H1 (cell line): ENCODE data around the gene MRPL9. TPM values are rescaled to one million over a fixed set of nuclear protein-coding genes. Genes with fewer than 3 reads are reported as not detected.
A peak's percentile ranks its signal among the peaks of the same experiment; 100 is the strongest.

Source experiments
- CTCF ChIA-PET: fragments of 300-600 bp; sonication (Branson Sonifier 250); formaldehyde crosslinking; loops from one replicate; lab custom pipeline; 2021; ENCODE audit not compliant: partially characterized antibody; lab: Charles Lee
- POLR2A ChIA-PET: fragments of 300-600 bp; sonication (Branson Sonifier 250); formaldehyde crosslinking; loops from one replicate; lab custom pipeline; 2021; ENCODE audit warnings: inconsistent platforms; ENCODE audit not compliant: partially characterized antibody; lab: Charles Lee
- DNase-seq, 2 experiments: peaks; one replicate each; pipeline versions ENCODE4 v3.0.0 to v3.0.0-alpha.2; 2010 to 2022; ENCODE audit warnings: low spot score in 2 of 2, low read depth in 1 of 2, mixed read lengths in 1 of 2
- FAIRE-seq: peaks from 2 replicates; lab custom pipeline; 2011; peaks lifted over from hg19 to GRCh38; lab: Jason Lieb, UNC
- H2AFZ ChIP-seq: 2 replicates; pipeline ENCODE4 v1.8.1; 2012; ENCODE audit warnings: low read length, inconsistent platforms
- H2AK5ac ChIP-seq: 2 replicates; pipeline ENCODE4 v1.6.1; 2013; ENCODE audit warnings: low read depth, low read length
- H2BK120ac ChIP-seq: replicated peaks from 2 replicates; pipeline ENCODE3; 2013; ENCODE audit warnings: low read depth, low read length, inconsistent platforms
- H2BK12ac ChIP-seq: 2 replicates; pipeline ENCODE4 v1.6.1; 2013; ENCODE audit warnings: low read depth, low read length
- H2BK15ac ChIP-seq: 2 replicates; pipeline ENCODE4 v1.6.1; 2013; ENCODE audit warnings: low read length
- H2BK20ac ChIP-seq: 2 replicates; pipeline ENCODE4 v1.6.1; 2013; ENCODE audit warnings: low read length
- H2BK5ac ChIP-seq: 2 replicates; pipeline ENCODE4 v1.6.1; 2013; ENCODE audit warnings: low read depth, low read length
- H3K14ac ChIP-seq: 2 replicates; pipeline ENCODE4 v1.6.1; 2013; ENCODE audit warnings: inconsistent platforms; ENCODE audit not compliant: insufficient read length
- H3K18ac ChIP-seq: 2 replicates; pipeline ENCODE4 v1.6.1; 2013; ENCODE audit warnings: low read length; ENCODE audit errors: extremely low read depth
- H3K23ac ChIP-seq: 2 replicates; pipeline ENCODE4 v1.6.1; 2013; ENCODE audit warnings: inconsistent platforms; ENCODE audit not compliant: insufficient read length
- H3K23me2 ChIP-seq: 2 replicates; pipeline ENCODE4 v1.6.1; 2013; ENCODE audit warnings: low read depth, low read length
- H3K27ac ChIP-seq: 2 replicates; pipeline ENCODE4 v1.6.1; 2011; ENCODE audit warnings: low read depth, low read length, inconsistent platforms
- H3K27me3 ChIP-seq, 4 experiments: replicated peaks in 1 of 4; 1 replicate in 1 of 4; 2 replicates in 3 of 4; pipeline versions ENCODE4 v1.6.1 to v1.8.1; 2011 to 2013; ENCODE audit warnings: low read length in 3 of 4, mild to moderate bottlenecking in 3 of 4, inconsistent platforms in 2 of 4, mixed read lengths in 2 of 4, moderate library complexity in 1 of 4; ENCODE audit not compliant: control insufficient read depth in 3 of 4, insufficient read depth in 3 of 4; ENCODE audit errors: extremely low read depth in 1 of 4
- H3K36me3 ChIP-seq, 4 experiments: 2 replicates each; pipeline versions ENCODE4 v1.6.1 to v1.8.1; 2011 to 2013; ENCODE audit warnings: mild to moderate bottlenecking in 4 of 4, low read length in 3 of 4, moderate library complexity in 2 of 4, control low read depth in 1 of 4, inconsistent platforms in 1 of 4; ENCODE audit not compliant: insufficient read depth in 4 of 4, control insufficient read depth in 2 of 4
- H3K4ac ChIP-seq: replicated peaks from 2 replicates; pipeline ENCODE3; 2013; ENCODE audit warnings: low read length, low read depth, mixed read lengths, inconsistent platforms; ENCODE audit not compliant: insufficient read length
- H3K4me1 ChIP-seq, 4 experiments: replicated peaks in 1 of 4; 1 replicate in 1 of 4; 2 replicates in 3 of 4; pipeline versions ENCODE4 v1.6.1 to v1.8.1; 2011 to 2013; ENCODE audit warnings: low read length in 3 of 4, inconsistent platforms in 2 of 4, mixed read lengths in 1 of 4; ENCODE audit not compliant: insufficient read depth in 4 of 4, control insufficient read depth in 3 of 4
- H3K4me2 ChIP-seq, 2 experiments: 2 replicates each; pipeline versions ENCODE4 v1.6.1 to v1.8.1; 2011 to 2013; ENCODE audit warnings: low read depth in 2 of 2, low read length in 2 of 2, control low read depth in 1 of 2, inconsistent platforms in 1 of 2, mild to moderate bottlenecking in 1 of 2; ENCODE audit not compliant: insufficient read depth in 1 of 2
- H3K4me3 ChIP-seq, 4 experiments: fragments of 200-600, 300-600 bp in 1 of 4; sonication (generic), shearing (Covaris generic), sonication (Bioruptor Twin) in 1 of 4; 2 replicates each; pipeline versions ENCODE4 v1.5.1 to v1.8.1; 2011 to 2016; ENCODE audit warnings: low read length in 4 of 4, low read depth in 3 of 4, control low read depth in 2 of 4, inconsistent platforms in 2 of 4, mild to moderate bottlenecking in 2 of 4, mixed read lengths in 1 of 4, moderate library complexity in 1 of 4; ENCODE audit not compliant: insufficient read depth in 2 of 4; ENCODE audit errors: extremely low read depth in 1 of 4
- H3K56ac ChIP-seq: replicated peaks from 2 replicates; pipeline ENCODE3; 2013; ENCODE audit warnings: low read depth, mild to moderate bottlenecking, mixed read lengths, low read length, inconsistent platforms; ENCODE audit not compliant: insufficient read length
- H3K79me1 ChIP-seq: 2 replicates; pipeline ENCODE4 v1.6.1; 2013; ENCODE audit warnings: low read depth, low read length, control low read depth
- H3K79me2 ChIP-seq, 2 experiments: 2 replicates each; pipeline versions ENCODE4 v1.6.1 to v1.8.1; 2012 to 2013; ENCODE audit warnings: low read length in 2 of 2, mild to moderate bottlenecking in 2 of 2, inconsistent platforms in 1 of 2; ENCODE audit not compliant: insufficient read depth in 2 of 2, control insufficient read depth in 1 of 2
- H3K9ac ChIP-seq, 4 experiments: replicated peaks in 1 of 4; 1 replicate in 1 of 4; 2 replicates in 3 of 4; pipeline versions ENCODE4 v1.6.1 to v1.8.1; 2011 to 2013; ENCODE audit warnings: low read depth in 3 of 4, low read length in 3 of 4, control low read depth in 2 of 4, mild to moderate bottlenecking in 2 of 4, moderate library complexity in 2 of 4, inconsistent platforms in 1 of 4; ENCODE audit errors: extremely low read depth in 1 of 4
- H3K9me3 ChIP-seq, 2 experiments: 2 replicates each; pipeline versions ENCODE4 v1.6.1 to v1.8.1; 2012 to 2013; ENCODE audit warnings: mild to moderate bottlenecking in 2 of 2, moderate library complexity in 2 of 2, control low read depth in 1 of 2, inconsistent platforms in 1 of 2, low read depth in 1 of 2, low read length in 1 of 2, mixed read lengths in 1 of 2; ENCODE audit not compliant: insufficient read depth in 2 of 2
- H4K20me1 ChIP-seq, 2 experiments: replicated peaks in 1 of 2; 2 replicates each; pipeline versions ENCODE3 to v1.8.1; 2011 to 2013; ENCODE audit warnings: inconsistent platforms in 2 of 2, low read length in 2 of 2, mild to moderate bottlenecking in 1 of 2; ENCODE audit not compliant: insufficient read depth in 2 of 2, control insufficient read depth in 1 of 2
- H4K5ac ChIP-seq: 2 replicates; pipeline ENCODE4 v1.6.1; 2013; ENCODE audit warnings: low read length, low read depth, mixed read lengths, inconsistent platforms; ENCODE audit not compliant: insufficient read length
- H4K8ac ChIP-seq: 2 replicates; pipeline ENCODE4 v1.8.0; 2013; ENCODE audit warnings: mild to moderate bottlenecking, moderate library complexity, low read length, inconsistent platforms; ENCODE audit not compliant: insufficient read depth; ENCODE audit errors: extremely low read depth
- H4K91ac ChIP-seq: replicated peaks from 2 replicates; pipeline ENCODE3; 2013; ENCODE audit warnings: low read length, mixed read lengths, inconsistent platforms; ENCODE audit not compliant: insufficient read length
- KDM4A ChIP-seq: IDR thresholded peaks from one replicate; pipeline ENCODE4 v1.7.1; 2012; ENCODE audit warnings: low read depth, mild to moderate bottlenecking, moderate library complexity, low read length, inconsistent platforms; ENCODE audit not compliant: severe bottlenecking
- TAF7 ChIP-seq: optimal IDR thresholded peaks from 2 replicates; pipeline ENCODE3; 2011; ENCODE audit warnings: low read depth, mild to moderate bottlenecking, inconsistent platforms, low read length, moderate library complexity, borderline replicate concordance
- WGBS, 2 experiments: shearing (Covaris generic) in 1 of 2; methylation state at CpG; one replicate each; pipeline versions ENCODE4 v1.1.6 to v1.1.7; 2013 to 2015; ENCODE audit warnings: low lambda C conversion rate in 2 of 2, mixed read lengths in 2 of 2, inconsistent platforms in 1 of 2, low coverage in 1 of 2, missing lambda C conversion rate in 1 of 2; ENCODE audit not compliant: insufficient replicate concordance in 2 of 2, insufficient coverage in 1 of 2, insufficient read length in 1 of 2; ENCODE audit errors: extremely low coverage in 1 of 2, missing lambda C conversion rate in 1 of 2; 5-methylcytosine and 5-hydroxymethylcytosine counted together
- polyA plus RNA-seq, 7 experiments: library from polyadenylated mRNA; depleted of rRNA in 3 of 7; stranded (reverse) in 5 of 7; unstranded in 2 of 7; fragments of >200 nt in 5 of 7; fragments of 200-250 nt in 2 of 7; gene quantifications; 1 replicate in 5 of 7; 2 replicates in 1 of 7; 4 replicates in 1 of 7; pipeline versions ENCODE4 v1.2.1 to v1.2.3, GENCODE V29; 2011 to 2013; ENCODE audit warnings: missing spikeins in 2 of 7, mixed read lengths in 2 of 7
- total RNA-seq: library from RNA; stranded (reverse); fragmentation: NEBNext Ultra II Directional; extraction: Animal tissue kit (Norgen Biotek cat#: 25700); gene quantifications from 2 replicates; pipeline ENCODE4 v1.2.1, GENCODE V29; 2021

MRPL9 gene
- total and polyA plus RNA-seq, 2 of the 8 experiments (the other 6 are each of a cell fraction or from before 2014, with no cell fraction given): 74.9 to 113 TPM

- Histone ChIP-seq H4K8ac (no peak overlapping the region), H2BK20ac (no peak overlapping the region), H4K20me1 (no peaks in the 10 kb centered on the region), H3K9me3 (no peaks in the 10 kb centered on the region), H3K56ac (no peak overlapping the region), H3K4ac (no peak overlapping the region), H3K27me3 (peaks cover 0 to 18% (median 12%) of the 10 kb centered on the region in 4 experiments; a peak in 6 of 7 replicates), H2BK120ac (no peak overlapping the region), H2BK5ac (no peak overlapping the region; the same call in 1 of the 2 replicates), H3K23me2 (peaks cover 8% of the 10 kb centered on the region; the same call in 1 of the 2 replicates), H3K79me2 (no peaks in the 10 kb centered on the region), H3K36me3 (no peaks in the 10 kb centered on the region), H4K5ac (no peak overlapping the region), H2AK5ac (no peak overlapping the region), H3K4me2 (peak overlapping the region; percentile 76 to 97), H3K79me1 (no peaks in the 10 kb centered on the region; the same call in 1 of the 2 replicates), H3K4me3 (peak overlapping the region; percentile 29 to 60 (median 54); a peak in 7 of 8 replicates), H3K23ac (no peak overlapping the region), H3K18ac (no peak overlapping the region; the same call in 1 of the 2 replicates), H3K27ac (no peak overlapping the region), H3K4me1 (peaks cover 2 to 8% (median 4%) of the 10 kb centered on the region in 4 experiments), H3K9ac (peak overlapping the region in 1 of 4 experiments; percentile 29; a peak in 1 of 7 replicates), H3K14ac (no peak overlapping the region), H2AFZ (no peak overlapping the region), H2BK12ac (no peak overlapping the region), H4K91ac (no peak overlapping the region), H2BK15ac (no peak overlapping the region)
- POLR2A ChIA-PET: interaction anchor here (0.9 to 3.5 kb wide), 5 partner anchors 11 to 176 kb away, joined by 3 to 15 read pairs (median 4); partner anchors contain the start of genes C2CD4D and TUFT1
- FAIRE-seq (no peak), DNase-seq (no peak)
- WGBS, 2 experiments: 4% methylated on average over 4 of the region's 11 CpGs; no CpG with 5 or more reads in 1 of the 2 experiments
- peak; percentile 32 for TF ChIP-seq KDM4A
- no peak for TF ChIP-seq TAF7
- CTCF ChIA-PET: interaction anchor here (0.8 to 4.8 kb wide), 15 partner anchors 8 to 135 kb away, joined by 3 to 41 read pairs (median 5); no protein-coding TSS in a partner anchor
Measured at GRCh38 chr1:151716405-151716762, 46.9 kb downstream of the MRPL9 start.
